ENCODE measurements around the gene LRCH4.

- TF ChIP-seq CTCF (IDR thresholded peaks at IDR 0.05; ENCODE audit: low read depth, low read length, poor library complexity, severe bottlenecking) (no peak), EZH2phosphoT487 (IDR thresholded peaks at IDR 0.05; ENCODE audit: borderline replicate concordance, low read length) (no peak)
Observed at GRCh38 chr7:100626530-100627237, 40.8 kb upstream of the LRCH4 start.
